Activated CD4-positive, alpha-beta T cell treated with anti-CD3 and anti-CD28 coated beads, Interleukin-2, amount 10 ng/mL, durations not matched to agents 24 days and 14 days (primary cell): ENCODE measurements around the gene ANK2. TPM values are rescaled to one million over a fixed set of nuclear protein-coding genes. Genes with fewer than 3 reads are reported as not detected.
"Not testable (repeated sequence)": the region's sequence is repeated elsewhere in the genome, so short reads cannot be mapped to it uniquely, and the experiment has no call there.

Experiments used
- DNase-seq: peaks from one replicate; pipeline ENCODE4 v3.0.0; 2022
- H3K27ac Mint-ChIP-seq: one replicate; pipeline ENCODE4 v1.8.0; 2022; ENCODE audit warnings: mild to moderate bottlenecking, mixed read lengths
- H3K27me3 Mint-ChIP-seq: one replicate; pipeline ENCODE4 v1.8.0; 2022; ENCODE audit warnings: mixed read lengths
- H3K36me3 Mint-ChIP-seq: one replicate; pipeline ENCODE4 v1.8.0; 2022; ENCODE audit warnings: low read depth, mild to moderate bottlenecking, mixed read lengths
- H3K4me1 Mint-ChIP-seq: one replicate; pipeline ENCODE4 v1.8.0; 2021; ENCODE audit warnings: mixed read lengths
- H3K4me3 Mint-ChIP-seq: one replicate; pipeline ENCODE4 v1.8.0; 2022; ENCODE audit warnings: mild to moderate bottlenecking, moderate library complexity, mixed read lengths
- H3K9me3 Mint-ChIP-seq: one replicate; pipeline ENCODE4 v1.8.0; 2021; ENCODE audit warnings: mixed read lengths
- intact Hi-C: fragments of 100-400 bp; cut with micrococcal nuclease; formaldehyde crosslinking; loops from one replicate; pipeline ENCODE4 v1.15.1; 2023
- total RNA-seq: library from RNA; stranded (reverse); gene quantifications from 2 replicates; pipeline ENCODE4 v1.2.3, GENCODE V29; 2022

ANK2 gene
- total RNA-seq, 1 donor from 2014 or later = 2.5 TPM

DNA sequence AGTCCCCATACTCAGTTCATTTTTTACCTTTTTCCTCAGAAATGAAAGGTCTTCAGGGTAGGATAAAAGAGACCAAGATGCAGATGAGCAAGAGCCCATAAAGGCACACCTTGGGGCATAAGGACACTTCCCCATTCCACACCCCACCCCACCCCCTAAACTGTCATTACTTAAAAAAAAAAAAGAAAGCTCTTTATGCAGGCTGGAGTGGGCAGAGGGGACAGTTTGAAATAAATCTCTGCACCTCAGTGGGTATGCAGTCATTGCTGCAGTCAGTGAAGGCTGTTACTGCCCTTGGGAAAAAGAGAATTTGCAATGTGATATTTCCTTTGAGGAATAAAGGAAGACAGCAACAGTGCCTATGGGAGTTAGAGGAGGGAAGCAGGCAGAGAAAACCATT lies 137.5 kb downstream of the ANK2 start:
- Mint-ChIP-seq H3K4me3 (no peak overlapping the region), H3K4me1 (no peaks in the 10 kb centered on the region), H3K36me3 (no peaks in the 10 kb centered on the region), H3K27me3 (no peaks in the 10 kb centered on the region), H3K27ac (no peak overlapping the region), H3K9me3 (no peaks in the 10 kb centered on the region)
- intact Hi-C loops = no loop called here
- DNase-seq = no peak

GRCh38 chr4:113187358-113187757 lies 137.9 kb downstream of the ANK2 start:
- Mint-ChIP-seq H3K27me3 (no peaks in the 10 kb centered on the region), H3K9me3 (no peaks in the 10 kb centered on the region), H3K36me3 (no peaks in the 10 kb centered on the region), H3K4me1 (no peaks in the 10 kb centered on the region), H3K27ac (no peak overlapping the region), H3K4me3 (no peak overlapping the region)
- intact Hi-C loops = no loop called here
- DNase-seq = no peak

DNA sequence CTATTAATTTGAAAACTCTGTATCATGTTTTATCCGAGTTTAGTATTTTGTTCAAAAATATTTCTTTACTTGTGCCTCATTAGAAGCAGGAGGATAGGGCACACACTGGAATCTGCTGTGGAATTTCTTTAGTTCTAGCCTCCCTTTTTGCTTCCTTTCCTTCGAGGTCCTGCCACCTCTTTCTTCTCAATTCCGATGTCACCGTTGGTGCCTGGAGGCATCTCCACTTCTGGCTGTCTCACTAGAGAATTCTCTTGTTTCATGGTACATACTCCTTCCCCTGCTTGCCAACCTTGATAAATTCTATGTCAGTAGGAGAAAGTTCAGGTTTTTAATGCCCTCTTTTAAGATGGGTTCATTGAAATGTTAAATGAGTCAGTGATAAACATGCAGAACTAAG lies 140.1 kb downstream of the ANK2 start:
- no peak overlapping the region for H3K4me3 Mint-ChIP-seq
- no peaks in the 10 kb centered on the region for H3K9me3 Mint-ChIP-seq
- no peak overlapping the region for H3K27ac Mint-ChIP-seq
- H3K4me1 Mint-ChIP-seq = no peaks in the 10 kb centered on the region
- no peak for DNase-seq
- H3K27me3 Mint-ChIP-seq = no peaks in the 10 kb centered on the region
- no peaks in the 10 kb centered on the region for H3K36me3 Mint-ChIP-seq
- intact Hi-C loops = no loop called here

- no peak for DNase-seq
- Mint-ChIP-seq H3K4me3 (no peak overlapping the region), H3K9me3 (no peaks in the 10 kb centered on the region), H3K4me1 (no peaks in the 10 kb centered on the region), H3K27me3 (no peaks in the 10 kb centered on the region), H3K27ac (no peak overlapping the region), H3K36me3 (no peaks in the 10 kb centered on the region)
- intact Hi-C loops = no loop called here
These were observed 159.7 kb downstream of the ANK2 start for GRCh38 chr4:113209153-113209552.

DNA sequence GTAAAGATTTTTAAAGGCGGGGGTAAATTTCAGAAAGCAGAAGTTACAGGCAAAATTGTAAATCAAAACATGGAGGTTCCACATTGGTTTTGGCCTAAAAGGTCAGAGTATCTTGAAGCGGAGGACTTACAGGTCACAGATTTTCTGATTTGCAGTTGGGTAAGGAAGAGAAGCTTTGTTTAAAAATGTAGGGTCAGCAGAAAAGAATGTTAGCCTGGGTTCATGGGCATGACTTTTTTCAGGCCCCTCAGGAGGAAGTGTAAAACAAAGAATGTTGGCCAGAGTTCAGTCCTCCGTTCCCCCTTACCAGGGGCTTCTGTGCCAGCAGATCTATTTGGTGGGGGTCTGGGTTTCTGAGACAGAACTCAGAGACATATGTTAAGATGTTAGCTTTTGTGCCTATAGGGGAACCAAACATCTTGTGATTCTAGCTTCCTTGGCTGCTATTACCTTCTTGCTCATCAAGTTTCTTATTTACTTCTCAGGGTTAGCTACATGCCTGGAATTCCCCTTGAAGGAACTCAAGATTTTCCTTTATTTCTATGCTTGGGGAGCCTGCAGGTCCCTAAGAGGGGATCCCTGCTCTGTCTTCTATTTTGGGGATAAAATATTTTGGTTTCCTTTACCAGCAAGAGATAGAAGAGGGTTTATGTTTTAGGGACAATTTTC lies 160.3 kb downstream of the ANK2 start:
- intact Hi-C loops = no loop called here
- no peaks in the 10 kb centered on the region for H3K27me3 Mint-ChIP-seq
- no peaks in the 10 kb centered on the region for H3K36me3 Mint-ChIP-seq
- no peaks in the 10 kb centered on the region for H3K9me3 Mint-ChIP-seq
- DNase-seq = no peak
- H3K27ac Mint-ChIP-seq = no peak overlapping the region
- H3K4me3 Mint-ChIP-seq = no peak overlapping the region
- no peaks in the 10 kb centered on the region for H3K4me1 Mint-ChIP-seq

DNA sequence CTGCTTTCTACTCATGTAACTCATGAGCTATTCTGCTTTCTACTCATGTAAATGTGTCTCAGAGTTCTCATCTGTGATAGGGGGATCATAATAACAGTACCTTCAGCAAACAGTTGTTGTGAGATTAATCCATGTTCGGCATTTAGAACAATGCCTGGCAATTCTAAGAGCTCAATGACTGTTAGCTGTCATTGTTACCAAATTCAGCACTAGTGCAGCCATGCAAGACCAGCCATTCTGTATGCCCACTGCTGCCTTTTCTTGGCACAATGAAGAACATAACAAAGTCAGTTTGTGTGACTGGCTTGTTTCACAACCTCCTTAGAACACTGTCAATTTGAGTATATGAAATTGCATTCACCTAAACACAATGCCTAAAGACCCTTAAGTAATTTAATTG lies 163.2 kb downstream of the ANK2 start:
- intact Hi-C loops = no loop called here
- Mint-ChIP-seq H3K27ac (no peak overlapping the region), H3K4me3 (no peak overlapping the region), H3K27me3 (no peaks in the 10 kb centered on the region), H3K36me3 (no peaks in the 10 kb centered on the region), H3K4me1 (no peaks in the 10 kb centered on the region), H3K9me3 (no peaks in the 10 kb centered on the region)
- DNase-seq = no peak

GRCh38 chr4:113221990-113222389 lies 172.5 kb downstream of the ANK2 start:
- peaks cover 11% of the 10 kb centered on the region for H3K27me3 Mint-ChIP-seq
- intact Hi-C loops = no loop called here
- H3K4me1 Mint-ChIP-seq = no peaks in the 10 kb centered on the region
- no peak overlapping the region for H3K4me3 Mint-ChIP-seq
- no peaks in the 10 kb centered on the region for H3K9me3 Mint-ChIP-seq
- no peak overlapping the region for H3K27ac Mint-ChIP-seq
- no peak for DNase-seq
- no peaks in the 10 kb centered on the region for H3K36me3 Mint-ChIP-seq

DNA sequence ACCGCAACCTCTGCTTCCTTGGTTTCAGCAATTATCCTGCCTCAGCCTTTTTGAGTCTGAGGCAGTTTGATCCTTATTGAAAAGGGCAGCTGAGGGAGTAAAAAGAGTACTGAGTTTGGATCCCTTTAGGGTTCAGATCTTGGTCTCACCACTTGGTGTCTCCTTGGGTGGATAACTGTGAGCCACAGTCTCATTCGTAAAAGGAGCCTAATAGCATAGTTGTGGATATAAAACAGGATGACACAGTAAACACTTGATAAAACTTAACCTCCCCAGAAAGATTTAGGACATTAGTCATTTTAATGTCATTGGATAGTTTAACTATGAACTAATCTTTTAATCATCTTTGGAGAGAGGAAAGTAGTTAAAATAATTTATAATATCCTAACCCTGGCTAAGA lies 173.0 kb downstream of the ANK2 start:
- intact Hi-C loops = no loop called here
- no peak for DNase-seq

GRCh38 chr4:113223001-113223400 lies 173.5 kb downstream of the ANK2 start:
- intact Hi-C loops = no loop called here
- Mint-ChIP-seq H3K4me3 (no peak overlapping the region), H3K36me3 (no peaks in the 10 kb centered on the region), H3K27ac (no peak overlapping the region), H3K27me3 (peaks cover 13% of the 10 kb centered on the region), H3K4me1 (no peaks in the 10 kb centered on the region), H3K9me3 (no peaks in the 10 kb centered on the region)
- no peak for DNase-seq

More for the DNA sequence above, 173.0 kb downstream of the ANK2 start:
- Mint-ChIP-seq H3K9me3 (no peaks in the 10 kb centered on the region), H3K27me3 (peaks cover 13% of the 10 kb centered on the region), H3K27ac (no peak overlapping the region), H3K4me1 (no peaks in the 10 kb centered on the region), H3K4me3 (no peak overlapping the region), H3K36me3 (no peaks in the 10 kb centered on the region)

DNA sequence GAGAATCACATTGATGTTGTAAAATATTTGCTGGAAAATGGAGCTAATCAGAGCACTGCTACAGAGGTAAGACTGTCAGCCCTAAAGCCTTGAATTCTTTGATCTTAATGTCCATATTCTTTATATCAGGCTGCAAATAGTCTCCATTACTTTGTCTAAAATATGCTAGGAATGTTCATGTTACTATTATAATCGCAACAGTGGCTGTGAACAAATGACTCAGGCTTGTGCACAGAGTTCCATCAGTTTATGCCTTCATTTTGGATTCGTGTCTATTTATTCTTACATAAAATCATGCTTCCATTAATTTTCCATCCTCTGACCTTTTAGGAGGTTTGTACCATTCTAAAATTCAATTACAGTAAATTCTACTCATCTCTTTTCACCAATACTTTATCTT lies 182.7 kb downstream of the ANK2 start:
- no peaks in the 10 kb centered on the region for H3K36me3 Mint-ChIP-seq
- no peak overlapping the region for H3K27ac Mint-ChIP-seq
- no peak overlapping the region for H3K4me3 Mint-ChIP-seq
- H3K9me3 Mint-ChIP-seq = no peaks in the 10 kb centered on the region
- intact Hi-C loops = no loop called here
- H3K4me1 Mint-ChIP-seq = no peaks in the 10 kb centered on the region
- no peak for DNase-seq
- H3K27me3 Mint-ChIP-seq = peaks cover under 1% of the 10 kb centered on the region

DNA sequence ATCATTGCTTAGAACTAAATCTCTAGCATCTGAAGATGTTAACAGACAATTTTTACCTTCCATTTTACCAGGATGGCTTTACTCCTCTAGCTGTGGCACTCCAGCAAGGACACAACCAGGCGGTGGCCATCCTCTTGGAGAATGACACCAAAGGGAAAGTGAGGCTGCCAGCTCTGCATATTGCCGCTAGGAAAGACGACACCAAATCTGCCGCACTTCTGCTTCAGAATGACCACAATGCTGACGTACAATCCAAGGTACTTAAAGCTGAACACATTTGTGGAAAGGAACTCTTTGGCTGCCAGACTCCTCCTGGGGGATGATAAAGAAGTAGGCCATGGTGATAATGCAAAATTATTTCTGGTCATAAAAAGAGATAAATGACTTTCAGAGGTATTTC lies 187.5 kb downstream of the ANK2 start:
- no peaks in the 10 kb centered on the region for H3K36me3 Mint-ChIP-seq

GRCh38 chr4:113243312-113243711 lies 193.9 kb downstream of the ANK2 start:
- no peaks in the 10 kb centered on the region for H3K27me3 Mint-ChIP-seq
- no peak overlapping the region for H3K27ac Mint-ChIP-seq
- no peak overlapping the region for H3K4me3 Mint-ChIP-seq

More for the DNA sequence above, 187.5 kb downstream of the ANK2 start:
- no peak for DNase-seq
- H3K4me3 Mint-ChIP-seq = no peak overlapping the region
- no peaks in the 10 kb centered on the region for H3K4me1 Mint-ChIP-seq
- no peaks in the 10 kb centered on the region for H3K9me3 Mint-ChIP-seq
- H3K27me3 Mint-ChIP-seq = no peaks in the 10 kb centered on the region
- no peak overlapping the region for H3K27ac Mint-ChIP-seq
- intact Hi-C loops = no loop called here

DNA sequence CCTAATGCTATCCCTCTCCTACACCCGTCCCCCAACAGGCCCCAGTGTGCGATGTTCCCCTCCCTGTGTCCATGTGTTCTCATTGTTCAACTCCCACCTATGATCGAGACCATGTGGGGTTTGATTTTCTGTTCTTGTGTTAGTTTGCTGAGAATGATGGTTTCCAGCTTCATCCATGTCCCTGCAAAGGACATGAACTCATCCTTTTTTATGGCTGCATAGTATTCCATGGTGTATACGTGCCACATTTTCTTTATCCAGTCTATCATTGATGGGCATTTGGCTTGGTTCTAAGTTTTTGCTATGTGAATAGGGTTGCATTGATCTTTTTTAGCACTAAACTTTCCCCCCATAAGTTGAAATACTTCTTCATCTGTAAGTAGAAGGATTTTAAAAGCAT lies 195.3 kb downstream of the ANK2 start:
- intact Hi-C loops, H3K4me1 Mint-ChIP-seq, H3K4me3 Mint-ChIP-seq, H3K27ac Mint-ChIP-seq, H3K36me3 Mint-ChIP-seq, DNase-seq, H3K9me3 Mint-ChIP-seq, H3K27me3 Mint-ChIP-seq: not testable (repeated sequence)

More at GRCh38 chr4:113243312-113243711, 193.9 kb downstream of the ANK2 start:
- no peaks in the 10 kb centered on the region for H3K4me1 Mint-ChIP-seq
- intact Hi-C loops = no loop called here
- DNase-seq = no peak
- no peaks in the 10 kb centered on the region for H3K36me3 Mint-ChIP-seq
- no peaks in the 10 kb centered on the region for H3K9me3 Mint-ChIP-seq

DNA sequence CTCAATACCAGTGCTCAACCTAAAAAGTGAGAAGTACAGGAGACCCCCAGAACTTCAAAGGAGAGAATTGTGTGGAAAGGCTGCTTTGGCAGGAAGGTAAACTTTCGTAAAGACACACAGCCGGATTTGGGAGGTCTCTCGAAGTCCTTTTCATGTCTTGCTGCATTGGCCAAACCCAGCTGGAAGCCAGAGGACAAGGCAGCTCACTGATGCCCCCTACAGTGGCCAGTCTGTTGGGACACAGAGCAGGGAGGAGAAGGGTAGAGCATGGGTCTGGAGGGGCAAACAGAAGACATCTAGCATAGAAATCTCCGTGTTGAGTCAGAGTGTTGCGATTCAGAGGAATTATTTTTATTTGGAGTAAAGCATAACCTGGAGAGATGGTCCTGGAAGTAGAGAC lies 198.9 kb downstream of the ANK2 start:
- H3K9me3 Mint-ChIP-seq = no peaks in the 10 kb centered on the region
- H3K36me3 Mint-ChIP-seq = no peaks in the 10 kb centered on the region
- intact Hi-C loops = no loop called here

GRCh38 chr4:113255628-113256027 lies 206.2 kb downstream of the ANK2 start:
- no peaks in the 10 kb centered on the region for H3K9me3 Mint-ChIP-seq
- no peaks in the 10 kb centered on the region for H3K4me1 Mint-ChIP-seq
- no peak overlapping the region for H3K4me3 Mint-ChIP-seq
- DNase-seq = no peak
- H3K27me3 Mint-ChIP-seq = peaks cover 2% of the 10 kb centered on the region
- no peak overlapping the region for H3K27ac Mint-ChIP-seq
- H3K36me3 Mint-ChIP-seq = no peaks in the 10 kb centered on the region
- intact Hi-C loops = no loop called here

More for the DNA sequence above, 198.9 kb downstream of the ANK2 start:
- H3K27me3 Mint-ChIP-seq = no peaks in the 10 kb centered on the region
- no peaks in the 10 kb centered on the region for H3K4me1 Mint-ChIP-seq
- no peak overlapping the region for H3K27ac Mint-ChIP-seq
- no peak overlapping the region for H3K4me3 Mint-ChIP-seq
- DNase-seq = no peak
